ENCODE data around the gene ATG7.

DNA sequence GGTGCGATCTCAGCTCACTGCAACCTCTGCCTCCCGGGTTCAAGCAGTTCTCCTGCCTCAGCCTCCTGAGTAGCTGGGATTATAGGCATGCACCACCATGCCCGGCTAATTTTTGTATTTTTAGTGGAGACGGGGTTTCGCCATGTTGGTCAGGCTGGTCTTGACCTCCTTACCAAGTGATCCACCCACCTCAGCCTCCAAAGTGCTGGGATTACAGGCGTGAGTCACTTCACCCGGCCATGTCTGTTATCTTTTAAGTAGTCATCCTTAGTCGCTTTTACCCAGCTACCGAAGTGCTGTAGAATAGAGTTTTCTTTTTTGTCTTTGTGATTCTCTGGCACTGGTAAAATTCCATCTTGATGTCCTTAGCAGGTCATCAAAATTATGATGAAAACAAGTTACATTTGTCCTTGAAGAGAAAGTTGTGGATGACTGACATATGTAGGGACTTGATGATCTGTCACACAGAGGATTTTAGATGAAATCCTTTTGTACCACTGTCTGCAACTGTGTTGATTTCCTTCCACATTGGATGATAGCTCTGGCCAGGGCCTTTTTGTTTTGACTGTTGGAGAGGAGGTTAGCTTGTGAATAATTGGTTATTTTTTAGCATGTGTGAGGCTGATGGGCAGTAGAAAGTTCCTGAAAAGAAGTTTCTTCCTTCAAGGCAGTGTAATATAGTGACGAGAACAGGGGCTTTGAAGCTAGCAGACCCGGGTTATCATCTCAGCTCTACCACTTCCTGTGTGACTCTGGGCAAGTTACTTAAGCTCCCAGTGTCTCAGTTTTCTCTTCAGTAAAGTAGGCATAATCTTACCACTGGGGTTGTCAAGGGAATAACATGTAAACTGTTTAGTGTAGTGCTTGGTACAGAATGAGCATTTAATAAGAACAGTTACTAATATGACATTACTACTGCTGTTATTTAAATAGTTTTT lies 18.8 kb downstream of the ATG7 start:
- TF ChIP-seq, protein P1, sequence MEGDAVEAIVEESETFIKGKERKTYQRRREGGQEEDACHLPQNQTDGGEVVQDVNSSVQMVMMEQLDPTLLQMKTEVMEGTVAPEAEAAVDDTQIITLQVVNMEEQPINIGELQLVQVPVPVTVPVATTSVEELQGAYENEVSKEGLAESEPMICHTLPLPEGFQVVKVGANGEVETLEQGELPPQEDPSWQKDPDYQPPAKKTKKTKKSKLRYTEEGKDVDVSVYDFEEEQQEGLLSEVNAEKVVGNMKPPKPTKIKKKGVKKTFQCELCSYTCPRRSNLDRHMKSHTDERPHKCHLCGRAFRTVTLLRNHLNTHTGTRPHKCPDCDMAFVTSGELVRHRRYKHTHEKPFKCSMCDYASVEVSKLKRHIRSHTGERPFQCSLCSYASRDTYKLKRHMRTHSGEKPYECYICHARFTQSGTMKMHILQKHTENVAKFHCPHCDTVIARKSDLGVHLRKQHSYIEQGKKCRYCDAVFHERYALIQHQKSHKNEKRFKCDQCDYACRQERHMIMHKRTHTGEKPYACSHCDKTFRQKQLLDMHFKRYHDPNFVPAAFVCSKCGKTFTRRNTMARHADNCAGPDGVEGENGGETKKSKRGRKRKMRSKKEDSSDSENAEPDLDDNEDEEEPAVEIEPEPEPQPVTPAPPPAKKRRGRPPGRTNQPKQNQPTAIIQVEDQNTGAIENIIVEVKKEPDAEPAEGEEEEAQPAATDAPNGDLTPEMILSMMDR (IDR thresholded peaks at IDR 0.05; ENCODE audit: low read depth, low read length, missing input control): no peak
- TF ChIP-seq GABPA (IDR thresholded peaks at IDR 0.05 in 1 of 2, conservative IDR thresholded peaks at IDR 0.05 in 1 of 2) (no peak), SP1 (IDR thresholded peaks at IDR 0.05) (no peak), RAD21 (IDR thresholded peaks at IDR 0.05) (no peak), FOXA1 (IDR thresholded peaks at IDR 0.05) (no peak), NR2F2 (IDR thresholded peaks at IDR 0.05) (no peak), HNF4G (IDR thresholded peaks at IDR 0.05) (no peak), JUND (IDR thresholded peaks at IDR 0.05) (no peak), EGR1 (IDR thresholded peaks at IDR 0.05; ENCODE audit: low read depth in 2 of 2) (no peak)
- TF ChIP-seq, protein P2, sequence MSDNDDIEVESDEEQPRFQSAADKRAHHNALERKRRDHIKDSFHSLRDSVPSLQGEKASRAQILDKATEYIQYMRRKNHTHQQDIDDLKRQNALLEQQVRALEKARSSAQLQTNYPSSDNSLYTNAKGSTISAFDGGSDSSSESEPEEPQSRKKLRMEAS (IDR thresholded peaks at IDR 0.05): no peak
- TF ChIP-seq, protein P3, sequence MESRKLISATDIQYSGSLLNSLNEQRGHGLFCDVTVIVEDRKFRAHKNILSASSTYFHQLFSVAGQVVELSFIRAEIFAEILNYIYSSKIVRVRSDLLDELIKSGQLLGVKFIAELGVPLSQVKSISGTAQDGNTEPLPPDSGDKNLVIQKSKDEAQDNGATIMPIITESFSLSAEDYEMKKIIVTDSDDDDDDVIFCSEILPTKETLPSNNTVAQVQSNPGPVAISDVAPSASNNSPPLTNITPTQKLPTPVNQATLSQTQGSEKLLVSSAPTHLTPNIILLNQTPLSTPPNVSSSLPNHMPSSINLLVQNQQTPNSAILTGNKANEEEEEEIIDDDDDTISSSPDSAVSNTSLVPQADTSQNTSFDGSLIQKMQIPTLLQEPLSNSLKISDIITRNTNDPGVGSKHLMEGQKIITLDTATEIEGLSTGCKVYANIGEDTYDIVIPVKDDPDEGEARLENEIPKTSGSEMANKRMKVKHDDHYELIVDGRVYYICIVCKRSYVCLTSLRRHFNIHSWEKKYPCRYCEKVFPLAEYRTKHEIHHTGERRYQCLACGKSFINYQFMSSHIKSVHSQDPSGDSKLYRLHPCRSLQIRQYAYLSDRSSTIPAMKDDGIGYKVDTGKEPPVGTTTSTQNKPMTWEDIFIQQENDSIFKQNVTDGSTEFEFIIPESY (IDR thresholded peaks at IDR 0.05): no peak
